Neural cell (in vitro differentiated cells): ENCODE results near the gene AKT3.

Source experiments
- CTCF ChIP-seq: fragments of 450-650 bp; IDR thresholded peaks from 2 replicates; pipeline ENCODE4 v1.5.1; 2014; ENCODE audit warnings: antibody characterized with exemption, mild to moderate bottlenecking, moderate library complexity; ENCODE audit not compliant: poor library complexity, severe bottlenecking
- EZH2 ChIP-seq: fragments of 200-600, 300-800 bp; shearing (Covaris generic), sonication (generic); IDR thresholded peaks from 2 replicates; pipeline ENCODE4 v1.6.1; 2014; ENCODE audit warnings: antibody characterized with exemption, low read length, borderline replicate concordance, mild to moderate bottlenecking; ENCODE audit not compliant: insufficient read depth, poor library complexity, severe bottlenecking
- MXI1 ChIP-seq: fragments of 450-650 bp; conservative IDR thresholded peaks from 2 replicates; pipeline ENCODE4 v1.6.1; 2014; ENCODE audit warnings: antibody characterized with exemption, mild to moderate bottlenecking; ENCODE audit not compliant: poor library complexity, severe bottlenecking
- POLR2AphosphoS5 ChIP-seq: IDR thresholded peaks from 2 replicates; pipeline ENCODE4 v1.6.1; 2012
- RAD21 ChIP-seq: fragments of 450-650 bp; conservative IDR thresholded peaks from 2 replicates; pipeline ENCODE4 v1.6.1; 2014; ENCODE audit warnings: antibody characterized with exemption, mild to moderate bottlenecking, moderate library complexity

DNA sequence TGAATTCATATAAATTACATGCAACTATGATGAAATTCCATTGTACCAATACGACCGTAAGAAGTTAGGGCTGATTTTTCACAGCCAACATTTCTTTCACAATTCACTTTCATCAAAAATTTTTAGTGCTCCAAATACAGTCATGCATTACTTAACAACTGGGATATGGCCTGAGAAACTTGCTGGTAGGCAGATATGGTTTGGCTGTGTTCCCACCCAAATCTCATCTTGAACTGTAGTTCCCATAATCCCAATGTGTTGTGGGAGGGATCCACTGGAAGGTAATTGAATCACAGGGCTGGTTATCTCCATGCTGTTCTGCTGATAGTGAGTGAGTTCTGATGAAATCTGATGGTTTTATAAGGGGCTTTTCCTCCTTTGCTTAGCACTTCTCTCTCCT lies 244.4 kb downstream of the AKT3 start:
- TF ChIP-seq CTCF, result no peak
- TF ChIP-seq RAD21, result no peak
- no peak for TF ChIP-seq EZH2
- TF ChIP-seq POLR2AphosphoS5, result no peak
- no peak for TF ChIP-seq MXI1
